ENCODE measurements around the gene BTBD9. TPM values are rescaled to one million over a fixed set of nuclear protein-coding genes. Genes with fewer than 3 reads are reported as not detected.

The BTBD9 gene
- total RNA-seq, 2 experiments from 2014 or later, result 11.0 to 13.8 TPM

- no peaks in the 10 kb centered on the region for H3K4me1 Mint-ChIP-seq
- H3K4me3 Mint-ChIP-seq, result no peak overlapping the region
- ATAC-seq, result no peak
- H3K27me3 Mint-ChIP-seq, result no peaks in the 10 kb centered on the region
- CTCF ChIA-PET, result no interaction called here
- no peak overlapping the region for H3K27ac Mint-ChIP-seq
- no peak for DNase-seq
- no peaks in the 10 kb centered on the region for H3K9me3 Mint-ChIP-seq (ENCODE audit: low read depth)
- no peaks in the 10 kb centered on the region for H3K36me3 Mint-ChIP-seq
These were observed 36.2 kb downstream of the BTBD9 start for GRCh38 chr6:38603496-38603895.

GRCh38 chr6:38599966-38600550, 39.7 kb downstream of the BTBD9 start:
- DNase-seq (no peak), ATAC-seq (no peak)
- no peak overlapping the region for H3K4me3 Mint-ChIP-seq
- H3K27me3 Mint-ChIP-seq, result no peaks in the 10 kb centered on the region
- no peaks in the 10 kb centered on the region for H3K4me1 Mint-ChIP-seq
- no peak overlapping the region for H3K27ac Mint-ChIP-seq
- CTCF ChIA-PET, result interaction anchor here (1.4 to 1.6 kb wide), 2 partner anchors 9 to 13 kb away, joined by 3 read pairs; no protein-coding TSS in a partner anchor
- H3K36me3 Mint-ChIP-seq, result peaks cover 1% of the 10 kb centered on the region
- H3K9me3 Mint-ChIP-seq (ENCODE audit: low read depth), result no peaks in the 10 kb centered on the region

- no peaks in the 10 kb centered on the region for H3K9me3 Mint-ChIP-seq (ENCODE audit: low read depth)
- DNase-seq (no peak), ATAC-seq (no peak)
- H3K36me3 Mint-ChIP-seq, result peaks cover 1% of the 10 kb centered on the region
- CTCF ChIA-PET, result no interaction called here
- H3K27ac Mint-ChIP-seq, result no peak overlapping the region
- H3K4me1 Mint-ChIP-seq, result no peaks in the 10 kb centered on the region
- H3K27me3 Mint-ChIP-seq, result no peaks in the 10 kb centered on the region
- H3K4me3 Mint-ChIP-seq, result no peak overlapping the region
These were observed 40.5 kb downstream of the BTBD9 start for GRCh38 chr6:38599261-38599660.

GRCh38 chr6:38593998-38594665, 45.6 kb downstream of the BTBD9 start:
- H3K27me3 Mint-ChIP-seq, result no peaks in the 10 kb centered on the region
- peaks cover 5% of the 10 kb centered on the region for H3K4me1 Mint-ChIP-seq
- H3K27ac Mint-ChIP-seq, result no peak overlapping the region
- H3K4me3 Mint-ChIP-seq, result no peak overlapping the region
- peaks cover 11% of the 10 kb centered on the region for H3K36me3 Mint-ChIP-seq
- H3K9me3 Mint-ChIP-seq (ENCODE audit: low read depth), result no peaks in the 10 kb centered on the region
- CTCF ChIA-PET, result no interaction called here
- ATAC-seq (no peak), DNase-seq (no peak)

- CTCF ChIA-PET, result no interaction called here
- ATAC-seq, result no peak
- no peak for DNase-seq
- Mint-ChIP-seq H3K4me1 (peaks cover 5% of the 10 kb centered on the region), H3K27ac (no peak overlapping the region), H3K4me3 (no peak overlapping the region), H3K9me3 (ENCODE audit: low read depth) (no peaks in the 10 kb centered on the region), H3K36me3 (peaks cover 11% of the 10 kb centered on the region), H3K27me3 (no peaks in the 10 kb centered on the region)
These were observed 46.3 kb downstream of the BTBD9 start for GRCh38 chr6:38593409-38593808.

- Mint-ChIP-seq H3K36me3 (peaks cover 11% of the 10 kb centered on the region), H3K4me1 (peaks cover 5% of the 10 kb centered on the region), H3K9me3 (ENCODE audit: low read depth) (no peaks in the 10 kb centered on the region), H3K27me3 (no peaks in the 10 kb centered on the region), H3K27ac (no peak overlapping the region), H3K4me3 (no peak overlapping the region)
- CTCF ChIA-PET, result no interaction called here
- ATAC-seq, result no peak
- DNase-seq, result no peak
These were observed 48.3 kb downstream of the BTBD9 start for GRCh38 chr6:38591439-38591838.

GRCh38 chr6:38589367-38589720, 50.4 kb downstream of the BTBD9 start:
- DNase-seq (no peak), ATAC-seq (no peak)
- H3K4me1 Mint-ChIP-seq, result peaks cover 5% of the 10 kb centered on the region
- H3K27me3 Mint-ChIP-seq, result no peaks in the 10 kb centered on the region
- CTCF ChIA-PET, result no interaction called here
- no peak overlapping the region for H3K4me3 Mint-ChIP-seq
- H3K27ac Mint-ChIP-seq, result no peak overlapping the region
- no peaks in the 10 kb centered on the region for H3K9me3 Mint-ChIP-seq (ENCODE audit: low read depth)
- H3K36me3 Mint-ChIP-seq, result peaks cover 9% of the 10 kb centered on the region

- no peaks in the 10 kb centered on the region for H3K9me3 Mint-ChIP-seq (ENCODE audit: low read depth)
- CTCF ChIA-PET, result no interaction called here
- no peak overlapping the region for H3K27ac Mint-ChIP-seq
- H3K27me3 Mint-ChIP-seq, result no peaks in the 10 kb centered on the region
- ATAC-seq (no peak), DNase-seq (no peak)
- H3K4me3 Mint-ChIP-seq, result no peak overlapping the region
- peaks cover 5% of the 10 kb centered on the region for H3K4me1 Mint-ChIP-seq
- peaks cover 9% of the 10 kb centered on the region for H3K36me3 Mint-ChIP-seq
These were observed 50.9 kb downstream of the BTBD9 start for GRCh38 chr6:38588631-38589366.

GRCh38 chr6:38587766-38588362, 51.9 kb downstream of the BTBD9 start:
- Mint-ChIP-seq H3K27ac (no peak overlapping the region), H3K27me3 (no peaks in the 10 kb centered on the region), H3K4me1 (no peaks in the 10 kb centered on the region), H3K36me3 (peaks cover 7% of the 10 kb centered on the region), H3K9me3 (ENCODE audit: low read depth) (no peaks in the 10 kb centered on the region), H3K4me3 (no peak overlapping the region)
- CTCF ChIA-PET, result interaction anchor here (1.1 to 1.2 kb wide), 2 partner anchors 12 to 29 kb away, joined by 3 read pairs; no protein-coding TSS in a partner anchor
- ATAC-seq (no peak), DNase-seq (no peak)

GRCh38 chr6:38586992-38587391, 52.7 kb downstream of the BTBD9 start:
- no peaks in the 10 kb centered on the region for H3K27me3 Mint-ChIP-seq
- H3K9me3 Mint-ChIP-seq (ENCODE audit: low read depth), result no peaks in the 10 kb centered on the region
- CTCF ChIA-PET, result interaction anchor here (1.1 to 1.2 kb wide), 2 partner anchors 13 to 28 kb away, joined by 3 read pairs; no protein-coding TSS in a partner anchor
- H3K27ac Mint-ChIP-seq, result no peak overlapping the region
- H3K4me3 Mint-ChIP-seq, result no peak overlapping the region
- no peak for DNase-seq
- ATAC-seq, result no peak
- H3K4me1 Mint-ChIP-seq, result no peaks in the 10 kb centered on the region
- H3K36me3 Mint-ChIP-seq, result peaks cover under 1% of the 10 kb centered on the region

GRCh38 chr6:38584731-38585130, 55.0 kb downstream of the BTBD9 start:
- no peak for ATAC-seq
- CTCF ChIA-PET, result no interaction called here
- peaks cover 1% of the 10 kb centered on the region for H3K36me3 Mint-ChIP-seq

GRCh38 chr6:38583523-38583922, 56.2 kb downstream of the BTBD9 start:
- DNase-seq (no peak), ATAC-seq (no peak)
- no peak overlapping the region for H3K27ac Mint-ChIP-seq
- H3K27me3 Mint-ChIP-seq, result no peaks in the 10 kb centered on the region
- H3K4me1 Mint-ChIP-seq, result peaks cover 5% of the 10 kb centered on the region
- H3K36me3 Mint-ChIP-seq, result peaks cover 1% of the 10 kb centered on the region
- CTCF ChIA-PET, result no interaction called here
- no peaks in the 10 kb centered on the region for H3K9me3 Mint-ChIP-seq (ENCODE audit: low read depth)
- no peak overlapping the region for H3K4me3 Mint-ChIP-seq

More at GRCh38 chr6:38584731-38585130, 55.0 kb downstream of the BTBD9 start:
- H3K27me3 Mint-ChIP-seq, result no peaks in the 10 kb centered on the region
- H3K4me1 Mint-ChIP-seq, result peaks cover 1% of the 10 kb centered on the region
- no peak overlapping the region for H3K27ac Mint-ChIP-seq
- no peak for DNase-seq
- H3K4me3 Mint-ChIP-seq, result no peak overlapping the region
- H3K9me3 Mint-ChIP-seq (ENCODE audit: low read depth), result no peaks in the 10 kb centered on the region

GRCh38 chr6:38580030-38580429, 59.7 kb downstream of the BTBD9 start:
- Mint-ChIP-seq H3K36me3 (peaks cover 1% of the 10 kb centered on the region), H3K27ac (no peak overlapping the region), H3K9me3 (ENCODE audit: low read depth) (no peaks in the 10 kb centered on the region), H3K27me3 (no peaks in the 10 kb centered on the region), H3K4me1 (peaks cover 13% of the 10 kb centered on the region), H3K4me3 (no peak overlapping the region)
- no peak for DNase-seq
- ATAC-seq, result no peak
- CTCF ChIA-PET, result no interaction called here

Measured in activated CD8-positive, alpha-beta memory T cell treated with anti-CD3 and anti-CD28 coated beads, Interleukin-2, amount 10 ng/mL, durations not matched to agents 7 days and 5 days (primary cell).